BJ (cell line): ENCODE results near the gene SORBS1. TPM values are rescaled to one million over a fixed set of nuclear protein-coding genes. Genes with fewer than 3 reads are reported as not detected.

ENCODE experiments used
- CTCF ChIA-PET: fragments of 350-600 bp; formaldehyde crosslinking; extraction: SDS; loops from one replicate; lab custom pipeline; 2021; ENCODE audit warnings: antibody characterized with exemption, inconsistent platforms; lab: Yijun Ruan, JAX
- POLR2A ChIA-PET: fragments of 300-600 bp; sonication (Branson Sonifier 250); formaldehyde crosslinking; extraction: SDS; loops from one replicate; lab custom pipeline; 2021; ENCODE audit warnings: antibody characterized with exemption; lab: Charles Lee
- DNase-seq: peaks from one replicate; pipeline ENCODE4 v3.0.0-alpha.2; 2011; ENCODE audit warnings: low read depth
- H3K27me3 ChIP-seq: 2 replicates; pipeline ENCODE4 v1.6.0; 2011; ENCODE audit warnings: low read length; ENCODE audit not compliant: control insufficient read depth, insufficient read depth
- H3K36me3 ChIP-seq: 2 replicates; pipeline ENCODE4 v1.5.1; 2011; ENCODE audit warnings: low read length; ENCODE audit not compliant: control insufficient read depth, insufficient read depth
- H3K4me3 ChIP-seq: 2 replicates; pipeline ENCODE4 v1.5.1; 2011; ENCODE audit warnings: low read depth, mild to moderate bottlenecking, control low read depth, low read length
- CTCF ChIP-seq: IDR thresholded peaks from 2 replicates; pipeline ENCODE4 v1.5.1; 2011; ENCODE audit warnings: low read depth, mild to moderate bottlenecking, control low read depth, inconsistent platforms, low read length, moderate library complexity; ENCODE audit not compliant: insufficient read depth
- polyA plus RNA-seq: library from polyadenylated mRNA; depleted of rRNA; stranded (reverse); fragments of >200 nt; gene quantifications from 2 replicates; pipeline ENCODE4 v1.2.3, GENCODE V29; 2011

The SORBS1 gene
- polyA plus RNA-seq, 1 experiment, result 1.8 TPM

DNA sequence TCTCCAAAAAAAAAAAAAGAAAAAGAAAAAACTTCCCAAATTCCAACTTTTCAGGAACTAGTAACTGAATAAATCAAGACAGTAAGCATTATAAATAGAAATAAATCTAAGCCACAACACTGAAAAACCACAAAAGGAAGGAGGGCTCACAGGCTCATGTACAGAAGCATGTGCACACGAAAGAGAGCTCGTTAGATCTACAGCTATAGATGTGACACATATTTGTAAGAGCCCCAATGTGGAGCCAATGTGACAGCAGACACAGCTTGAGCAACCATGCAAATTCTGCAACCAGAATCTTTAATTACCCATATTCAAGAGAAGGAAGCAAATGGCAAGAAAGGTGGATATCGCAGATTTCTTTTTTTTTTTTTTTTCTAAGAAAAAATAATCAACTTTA, 94.7 kb downstream of the SORBS1 start:
- CTCF ChIA-PET, result interaction anchor here (1.2 kb wide), 1 partner anchor 21 kb away, joined by 3 read pairs; no protein-coding TSS in a partner anchor
- H3K27me3 ChIP-seq, result no peaks in the 10 kb centered on the region; the same call in 1 of the 2 replicates
- POLR2A ChIA-PET, result no interaction called here
- H3K36me3 ChIP-seq, result no peaks in the 10 kb centered on the region
- no peak for TF ChIP-seq CTCF
- H3K4me3 ChIP-seq, result no peak overlapping the region
- DNase-seq, result no peak

DNA sequence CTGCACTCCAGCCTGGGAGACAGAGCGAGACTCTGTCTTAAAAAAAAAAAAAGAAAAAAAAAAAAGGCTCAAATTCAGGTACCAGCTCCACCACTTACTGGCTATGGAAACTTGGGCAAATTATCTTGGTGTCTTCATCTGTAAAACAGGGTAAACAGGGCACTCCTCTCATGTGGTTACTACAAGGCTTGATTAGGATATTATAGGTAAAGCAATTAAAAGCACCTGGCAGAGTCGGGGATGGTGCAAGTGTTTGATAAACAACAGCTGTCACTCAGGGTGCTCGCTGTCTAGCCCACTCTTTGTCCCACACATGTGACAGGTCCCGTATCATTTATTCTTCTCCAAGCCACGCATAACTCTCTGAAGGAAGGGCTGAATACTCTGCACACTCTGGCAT, 96.9 kb downstream of the SORBS1 start:
- DNase-seq, result no peak
- no peaks in the 10 kb centered on the region for H3K36me3 ChIP-seq
- ChIA-PET CTCF (interaction anchor here (0.7 kb wide), 1 partner anchor 16 kb away, joined by 3 read pairs; no protein-coding TSS in a partner anchor), POLR2A (no interaction called here)
- H3K27me3 ChIP-seq, result peaks cover 4% of the 10 kb centered on the region
- H3K4me3 ChIP-seq, result no peak overlapping the region
- TF ChIP-seq CTCF, result no peak

DNA sequence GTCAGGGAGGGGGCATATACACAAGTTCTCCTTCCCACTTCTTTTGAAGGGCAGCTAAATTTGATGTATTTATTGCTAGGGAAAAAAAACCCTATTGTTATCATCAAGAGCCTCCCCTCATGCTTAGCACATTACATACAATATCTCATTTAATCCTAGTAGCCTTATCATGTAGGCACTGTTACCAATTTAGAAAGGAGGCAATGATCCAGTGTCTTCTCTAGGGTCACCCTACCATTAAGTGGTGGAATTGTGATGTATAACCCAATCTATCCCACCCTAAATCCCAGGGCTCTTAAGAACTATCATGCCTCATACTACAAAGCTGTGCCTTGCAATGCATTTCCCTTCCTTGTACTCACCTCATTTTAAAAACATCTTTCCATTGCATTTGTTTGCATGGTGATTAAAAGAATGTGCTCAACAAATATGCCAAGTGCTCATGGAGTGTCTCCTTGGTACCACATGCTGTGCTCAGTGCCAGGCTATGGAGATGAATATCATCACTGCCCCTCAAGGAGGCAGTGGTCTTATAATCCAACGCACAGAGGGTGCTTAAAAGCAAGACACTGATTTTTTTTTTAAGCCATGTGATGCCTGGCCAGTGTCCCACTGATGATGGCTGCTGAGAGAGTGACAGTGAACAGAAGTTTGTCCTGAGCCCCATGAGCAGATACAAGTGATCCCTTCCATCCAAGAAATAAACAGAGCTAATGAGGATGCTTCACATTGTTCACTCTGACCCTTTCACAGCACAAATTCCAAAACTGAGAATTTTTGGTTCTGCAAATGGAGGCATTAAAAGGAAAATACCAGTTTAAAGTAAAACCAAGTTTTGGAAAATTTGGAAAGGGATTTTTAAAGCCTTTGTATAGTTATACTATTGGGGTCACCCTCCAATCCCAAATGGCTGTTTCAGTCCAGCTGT, 98.2 kb downstream of the SORBS1 start:
- TF ChIP-seq CTCF, result no peak
- POLR2A ChIA-PET, result no interaction called here

GRCh38 chr10:95461611-95462010, 99.6 kb downstream of the SORBS1 start:
- POLR2A ChIA-PET, result no interaction called here
- DNase-seq, result no peak
- no peak for TF ChIP-seq CTCF
- H3K4me3 ChIP-seq, result no peak overlapping the region
- CTCF ChIA-PET, result interaction anchor here (0.6 to 1.1 kb wide), 2 partner anchors 8 to 16 kb away, joined by 3 read pairs; no protein-coding TSS in a partner anchor
- peaks cover 4% of the 10 kb centered on the region for H3K27me3 ChIP-seq
- H3K36me3 ChIP-seq, result no peaks in the 10 kb centered on the region

More for the DNA sequence above, 98.2 kb downstream of the SORBS1 start:
- DNase-seq, result no peak
- CTCF ChIA-PET, result no interaction called here
- Histone ChIP-seq H3K36me3 (no peaks in the 10 kb centered on the region), H3K4me3 (no peak overlapping the region), H3K27me3 (peaks cover 4% of the 10 kb centered on the region)

GRCh38 chr10:95459446-95460045, 101.6 kb downstream of the SORBS1 start:
- peaks cover 4% of the 10 kb centered on the region for H3K27me3 ChIP-seq
- CTCF ChIA-PET, result interaction anchor here (6.0 kb wide), 1 partner anchor 14 kb away, joined by 26 read pairs; no protein-coding TSS in a partner anchor
- TF ChIP-seq CTCF, result no peak
- POLR2A ChIA-PET, result no interaction called here
- no peak for DNase-seq
- H3K36me3 ChIP-seq, result no peaks in the 10 kb centered on the region
- H3K4me3 ChIP-seq, result no peak overlapping the region
